ENCODE measurements around the gene MSANTD4.
"Not testable (repeated sequence)": the region's sequence is repeated elsewhere in the genome, so short reads cannot be mapped to it uniquely, and the experiment has no call there.

Gene MSANTD4

GRCh38 chr11:106059617-106060016 is 37.6 kb upstream of the MSANTD4 start:
- H3K4me3 ChIP-seq (replicated peaks; ENCODE audit: low read depth, low read length): no peak overlapping the region
- no peak for TF ChIP-seq CTCF (IDR thresholded peaks at IDR 0.05; ENCODE audit: insufficient read depth, low read length, poor library complexity, severe bottlenecking)
- H3K27me3 ChIP-seq (replicated peaks; ENCODE audit: control insufficient read depth, insufficient read depth, low read length): no peaks in the 10 kb centered on the region
- no peak for DNase-seq (ENCODE audit: extremely low read depth, insufficient read length)
- H3K36me3 ChIP-seq (ENCODE audit: control insufficient read depth, insufficient read depth, low read length): no peaks in the 10 kb centered on the region

- H3K27me3 ChIP-seq (replicated peaks; ENCODE audit: control insufficient read depth, insufficient read depth, low read length); H3K4me3 ChIP-seq (replicated peaks; ENCODE audit: low read depth, low read length); H3K36me3 ChIP-seq (ENCODE audit: control insufficient read depth, insufficient read depth, low read length); DNase-seq (ENCODE audit: extremely low read depth, insufficient read length): not testable (repeated sequence)
Measured at GRCh38 chr11:106058377-106058776, 36.3 kb upstream of the MSANTD4 start.

- no peak for DNase-seq (ENCODE audit: extremely low read depth, insufficient read length)
- Histone ChIP-seq H3K36me3 (ENCODE audit: control insufficient read depth, insufficient read depth, low read length) (no peaks in the 10 kb centered on the region), H3K4me3 (replicated peaks; ENCODE audit: low read depth, low read length) (no peak overlapping the region), H3K27me3 (replicated peaks; ENCODE audit: control insufficient read depth, insufficient read depth, low read length) (no peaks in the 10 kb centered on the region)
- no peak for TF ChIP-seq CTCF (IDR thresholded peaks at IDR 0.05; ENCODE audit: insufficient read depth, low read length, poor library complexity, severe bottlenecking)
Measured at GRCh38 chr11:106051103-106051502, 29.1 kb upstream of the MSANTD4 start.

- Histone ChIP-seq H3K4me3 (replicated peaks; ENCODE audit: low read depth, low read length) (no peak overlapping the region), H3K36me3 (ENCODE audit: control insufficient read depth, insufficient read depth, low read length) (no peaks in the 10 kb centered on the region), H3K27me3 (replicated peaks; ENCODE audit: control insufficient read depth, insufficient read depth, low read length) (no peaks in the 10 kb centered on the region)
- no peak for TF ChIP-seq CTCF (IDR thresholded peaks at IDR 0.05; ENCODE audit: insufficient read depth, low read length, poor library complexity, severe bottlenecking)
- DNase-seq (ENCODE audit: extremely low read depth, insufficient read length): no peak
Measured at GRCh38 chr11:106049727-106050476, 27.9 kb upstream of the MSANTD4 start.

GRCh38 chr11:106047631-106048030 is 25.6 kb upstream of the MSANTD4 start:
- DNase-seq (ENCODE audit: extremely low read depth, insufficient read length): no peak
- H3K36me3 ChIP-seq (ENCODE audit: control insufficient read depth, insufficient read depth, low read length): no peaks in the 10 kb centered on the region
- no peak for TF ChIP-seq CTCF (IDR thresholded peaks at IDR 0.05; ENCODE audit: insufficient read depth, low read length, poor library complexity, severe bottlenecking)
- H3K4me3 ChIP-seq (replicated peaks; ENCODE audit: low read depth, low read length): no peak overlapping the region
- H3K27me3 ChIP-seq (replicated peaks; ENCODE audit: control insufficient read depth, insufficient read depth, low read length): no peaks in the 10 kb centered on the region

- DNase-seq (ENCODE audit: extremely low read depth, insufficient read length): no peak
- no peak for TF ChIP-seq CTCF (IDR thresholded peaks at IDR 0.05; ENCODE audit: insufficient read depth, low read length, poor library complexity, severe bottlenecking)
- no peaks in the 10 kb centered on the region for H3K36me3 ChIP-seq (ENCODE audit: control insufficient read depth, insufficient read depth, low read length)
- no peaks in the 10 kb centered on the region for H3K27me3 ChIP-seq (replicated peaks; ENCODE audit: control insufficient read depth, insufficient read depth, low read length)
- H3K4me3 ChIP-seq (replicated peaks; ENCODE audit: low read depth, low read length): no peak overlapping the region
Measured at GRCh38 chr11:106043540-106043939, 21.5 kb upstream of the MSANTD4 start.

All from GM06990 (cell line).